Activated CD4-positive, alpha-beta memory T cell treated with anti-CD3 and anti-CD28 coated beads, Interleukin-2, amount 10 ng/mL, durations not matched to agents 7 days and 5 days (primary cell): ENCODE measurements around the gene GPR15LG. TPM values are rescaled to one million over a fixed set of nuclear protein-coding genes. Genes with fewer than 3 reads are reported as not detected.

ENCODE experiments used
- CTCF ChIA-PET: fragments of 350-600 bp; sonication (Branson Sonifier 250); formaldehyde crosslinking; loops from one replicate; lab custom pipeline; 2021; ENCODE audit warnings: antibody characterized with exemption, inconsistent platforms; lab: Charles Lee
- POLR2A ChIA-PET: fragments of 350-600 bp; sonication (Branson Sonifier 250); formaldehyde crosslinking; loops from one replicate; lab custom pipeline; 2021; ENCODE audit warnings: antibody characterized with exemption; lab: Charles Lee
- DNase-seq: peaks from one replicate; pipeline ENCODE4 v3.0.0-alpha.2; 2020
- H3K27ac Mint-ChIP-seq: one replicate; pipeline ENCODE4 v1.8.0; 2021; ENCODE audit warnings: mild to moderate bottlenecking, mixed read lengths
- H3K27me3 Mint-ChIP-seq: one replicate; pipeline ENCODE4 v1.8.0; 2021; ENCODE audit warnings: mixed read lengths
- H3K36me3 Mint-ChIP-seq: one replicate; pipeline ENCODE4 v1.8.0; 2021; ENCODE audit warnings: low read depth, mixed read lengths
- H3K4me1 Mint-ChIP-seq: one replicate; pipeline ENCODE4 v1.8.0; 2021; ENCODE audit warnings: mixed read lengths
- H3K4me3 Mint-ChIP-seq: one replicate; pipeline ENCODE4 v1.8.0; 2021; ENCODE audit warnings: mild to moderate bottlenecking, mixed read lengths
- H3K9me3 Mint-ChIP-seq: one replicate; pipeline ENCODE4 v1.8.0; 2021; ENCODE audit warnings: mixed read lengths
- total RNA-seq, 2 experiments: library from RNA; stranded (reverse); gene quantifications; one replicate each; pipeline ENCODE4 v1.2.3, GENCODE V29; 2021

GPR15LG gene
- total RNA-seq, 2 experiments from 2014 or later: not detected

DNA sequence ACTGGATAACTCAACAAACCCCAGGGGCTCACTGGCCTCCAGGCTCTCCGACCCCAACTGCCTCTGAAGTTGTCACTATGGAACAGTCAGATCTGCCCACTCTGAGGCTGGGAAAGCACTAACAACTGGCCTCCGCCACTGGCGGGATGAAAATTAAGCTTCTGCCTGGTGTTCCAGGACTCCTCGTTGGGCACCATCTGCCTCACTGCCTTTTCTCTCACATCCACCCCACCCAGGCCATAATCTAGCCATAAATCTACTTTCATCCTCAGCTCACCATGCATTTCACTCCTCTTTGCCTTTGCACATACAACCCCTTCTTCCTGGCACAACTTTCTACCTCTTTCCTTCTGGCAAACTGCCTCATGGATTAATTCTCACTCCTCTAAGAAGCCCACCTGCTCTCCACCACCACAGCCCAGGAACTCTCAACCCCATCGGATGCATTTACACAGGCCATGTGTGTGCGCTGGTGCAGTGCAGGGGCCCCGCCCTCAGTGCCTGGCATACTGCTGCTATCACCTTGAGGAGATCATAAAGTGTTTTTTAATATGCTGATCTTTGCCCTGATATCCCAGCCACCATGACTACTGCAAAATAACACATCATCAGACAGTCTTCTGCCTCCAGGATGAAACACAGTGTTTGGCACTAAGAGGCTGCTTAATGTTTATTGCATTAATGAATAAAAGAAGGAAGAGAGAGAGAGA is 24.8 kb downstream of the GPR15LG start:
- no peak overlapping the region for H3K4me3 Mint-ChIP-seq
- DNase-seq: no peak
- CTCF ChIA-PET: no interaction called here
- no peaks in the 10 kb centered on the region for H3K36me3 Mint-ChIP-seq
- no peaks in the 10 kb centered on the region for H3K4me1 Mint-ChIP-seq
- POLR2A ChIA-PET: no interaction called here
- H3K9me3 Mint-ChIP-seq: no peaks in the 10 kb centered on the region
- H3K27me3 Mint-ChIP-seq: peaks cover 35% of the 10 kb centered on the region
- no peak overlapping the region for H3K27ac Mint-ChIP-seq

DNA sequence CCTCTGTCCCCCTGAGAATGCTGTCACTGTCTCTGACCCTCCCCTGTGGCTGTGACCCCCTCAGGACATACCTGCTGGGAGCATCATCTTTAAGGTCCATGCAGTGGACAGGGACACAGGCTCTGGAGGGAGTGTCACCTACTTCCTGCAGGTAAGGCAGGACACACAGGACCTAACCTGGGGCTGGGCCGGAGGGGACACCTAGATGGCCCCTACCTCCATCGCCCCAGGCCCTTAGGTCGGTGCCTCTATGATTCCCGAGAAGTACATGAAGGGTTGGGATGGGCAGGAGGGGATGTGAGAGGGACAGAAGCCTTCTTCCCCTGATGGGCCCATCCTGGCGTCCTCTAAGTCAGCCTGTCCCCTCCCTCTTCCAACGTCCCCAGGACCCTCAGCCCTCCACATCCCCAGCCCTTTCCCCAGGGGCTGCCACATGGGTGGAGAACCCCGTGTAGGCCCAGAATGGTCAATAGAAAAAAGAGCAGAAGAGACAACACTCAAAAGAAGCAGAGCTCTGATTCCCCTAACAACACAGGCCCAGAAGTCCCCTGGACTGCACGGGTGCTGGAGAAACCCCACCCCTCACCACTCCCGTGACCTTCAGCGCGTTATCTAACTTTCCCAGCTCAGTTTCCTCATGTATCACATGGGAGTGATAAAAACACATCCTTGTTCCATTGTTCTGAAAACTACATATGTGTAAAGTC is 27.1 kb downstream of the GPR15LG start:
- Mint-ChIP-seq H3K27ac (no peak overlapping the region), H3K9me3 (no peaks in the 10 kb centered on the region), H3K27me3 (peaks cover 23% of the 10 kb centered on the region), H3K4me3 (no peak overlapping the region), H3K36me3 (no peaks in the 10 kb centered on the region), H3K4me1 (no peaks in the 10 kb centered on the region)
- ChIA-PET POLR2A (no interaction called here), CTCF (interaction anchor here (2.2 kb wide), 1 partner anchor 53 kb away, joined by 5 read pairs; no protein-coding TSS in a partner anchor)
- DNase-seq: no peak

DNA sequence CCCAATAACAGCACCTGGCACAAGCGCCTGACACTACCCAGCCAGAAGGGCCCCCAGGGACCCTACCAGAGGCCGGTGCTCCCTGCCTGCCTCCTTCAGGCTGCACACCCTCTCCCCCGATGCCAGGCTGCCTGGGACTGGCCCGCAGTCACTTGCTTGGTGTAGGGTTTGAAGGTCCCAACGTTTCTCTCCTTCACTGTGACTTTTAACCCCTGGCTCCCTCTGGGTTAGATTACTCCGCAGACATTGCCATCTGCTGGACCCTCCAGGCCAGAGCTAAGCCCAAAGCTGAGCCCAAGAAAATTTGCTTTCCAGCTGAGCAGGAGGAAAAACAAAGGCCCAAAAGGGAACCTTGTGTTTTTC is 27.6 kb downstream of the GPR15LG start:
- no peak overlapping the region for H3K4me3 Mint-ChIP-seq
- no peaks in the 10 kb centered on the region for H3K9me3 Mint-ChIP-seq
- no peak overlapping the region for H3K27ac Mint-ChIP-seq
- POLR2A ChIA-PET: no interaction called here
- CTCF ChIA-PET: interaction anchor here (2.2 kb wide), 1 partner anchor 53 kb away, joined by 5 read pairs; no protein-coding TSS in a partner anchor
- no peaks in the 10 kb centered on the region for H3K36me3 Mint-ChIP-seq
- H3K27me3 Mint-ChIP-seq: peaks cover 17% of the 10 kb centered on the region
- no peak for DNase-seq
- H3K4me1 Mint-ChIP-seq: no peaks in the 10 kb centered on the region

DNA sequence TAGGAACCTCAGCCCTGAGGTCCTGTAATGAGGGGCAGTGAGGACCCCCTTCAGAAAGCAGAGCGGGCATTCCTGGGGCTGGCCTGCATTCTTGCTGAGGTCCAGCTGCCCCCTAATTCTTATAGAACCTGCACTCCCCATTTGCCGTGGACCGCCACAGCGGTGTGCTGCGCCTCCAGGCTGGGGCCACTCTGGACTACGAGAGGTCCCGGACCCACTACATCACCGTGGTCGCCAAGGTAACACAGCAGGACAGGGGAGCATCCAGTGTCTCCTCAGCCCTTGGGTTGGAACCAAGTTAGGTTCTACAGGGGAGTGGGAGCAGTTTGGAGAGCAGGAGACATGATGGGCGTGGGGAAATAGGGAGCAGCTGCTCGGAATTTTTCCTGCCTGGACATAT is 28.1 kb downstream of the GPR15LG start:
- Mint-ChIP-seq H3K4me3 (no peak overlapping the region), H3K4me1 (no peaks in the 10 kb centered on the region), H3K27me3 (peaks cover 14% of the 10 kb centered on the region), H3K36me3 (no peaks in the 10 kb centered on the region), H3K9me3 (no peaks in the 10 kb centered on the region), H3K27ac (no peak overlapping the region)
- DNase-seq: no peak
- ChIA-PET CTCF (interaction anchor here (2.2 kb wide), 1 partner anchor 54 kb away, joined by 5 read pairs; no protein-coding TSS in a partner anchor), POLR2A (no interaction called here)

DNA sequence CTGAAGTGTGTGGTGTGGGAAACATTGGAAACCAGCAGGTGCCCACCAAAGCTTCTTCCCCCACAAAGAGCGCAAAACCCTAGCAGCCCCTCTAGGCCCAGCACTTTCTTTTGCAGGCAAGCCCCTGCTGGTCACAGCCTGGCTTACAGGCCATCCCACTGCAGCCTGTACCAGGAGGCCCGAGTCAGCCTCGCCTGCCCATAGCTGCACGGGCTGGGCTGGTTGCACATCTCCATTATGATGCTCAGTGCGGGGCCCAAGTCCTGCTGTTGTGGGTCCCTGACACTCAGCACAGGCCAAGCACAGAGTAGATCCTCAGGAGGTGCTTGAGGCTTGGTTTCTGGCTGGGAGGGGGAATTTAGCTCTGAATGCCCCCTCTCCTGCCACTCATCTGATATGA is 28.7 kb downstream of the GPR15LG start:
- no peak for DNase-seq
- ChIA-PET POLR2A (no interaction called here), CTCF (interaction anchor here (2.2 kb wide), 1 partner anchor 54 kb away, joined by 5 read pairs; no protein-coding TSS in a partner anchor)
- Mint-ChIP-seq H3K4me3 (no peak overlapping the region), H3K36me3 (no peaks in the 10 kb centered on the region), H3K9me3 (no peaks in the 10 kb centered on the region), H3K27me3 (peaks cover 13% of the 10 kb centered on the region), H3K27ac (no peak overlapping the region), H3K4me1 (no peaks in the 10 kb centered on the region)

GRCh38 chr10:84204122-84204521 is 30.5 kb downstream of the GPR15LG start:
- Mint-ChIP-seq H3K27ac (no peak overlapping the region), H3K4me1 (no peaks in the 10 kb centered on the region), H3K9me3 (no peaks in the 10 kb centered on the region), H3K36me3 (no peaks in the 10 kb centered on the region), H3K27me3 (peaks cover 12% of the 10 kb centered on the region), H3K4me3 (no peak overlapping the region)
- no peak for DNase-seq
- POLR2A ChIA-PET: no interaction called here
- CTCF ChIA-PET: no interaction called here

GRCh38 chr10:84204610-84205009 is 31.0 kb downstream of the GPR15LG start:
- Mint-ChIP-seq H3K27ac (no peak overlapping the region), H3K27me3 (peaks cover 12% of the 10 kb centered on the region), H3K36me3 (no peaks in the 10 kb centered on the region), H3K9me3 (no peaks in the 10 kb centered on the region), H3K4me3 (no peak overlapping the region), H3K4me1 (no peaks in the 10 kb centered on the region)
- POLR2A ChIA-PET: interaction anchor here (1.0 kb wide), 1 partner anchor 12 kb away, joined by 5 read pairs; no protein-coding TSS in a partner anchor
- CTCF ChIA-PET: interaction anchor here (0.9 to 1.5 kb wide), 3 partner anchors 9 to 56 kb away, joined by 3 to 8 read pairs (median 3); no protein-coding TSS in a partner anchor
- DNase-seq: no peak

DNA sequence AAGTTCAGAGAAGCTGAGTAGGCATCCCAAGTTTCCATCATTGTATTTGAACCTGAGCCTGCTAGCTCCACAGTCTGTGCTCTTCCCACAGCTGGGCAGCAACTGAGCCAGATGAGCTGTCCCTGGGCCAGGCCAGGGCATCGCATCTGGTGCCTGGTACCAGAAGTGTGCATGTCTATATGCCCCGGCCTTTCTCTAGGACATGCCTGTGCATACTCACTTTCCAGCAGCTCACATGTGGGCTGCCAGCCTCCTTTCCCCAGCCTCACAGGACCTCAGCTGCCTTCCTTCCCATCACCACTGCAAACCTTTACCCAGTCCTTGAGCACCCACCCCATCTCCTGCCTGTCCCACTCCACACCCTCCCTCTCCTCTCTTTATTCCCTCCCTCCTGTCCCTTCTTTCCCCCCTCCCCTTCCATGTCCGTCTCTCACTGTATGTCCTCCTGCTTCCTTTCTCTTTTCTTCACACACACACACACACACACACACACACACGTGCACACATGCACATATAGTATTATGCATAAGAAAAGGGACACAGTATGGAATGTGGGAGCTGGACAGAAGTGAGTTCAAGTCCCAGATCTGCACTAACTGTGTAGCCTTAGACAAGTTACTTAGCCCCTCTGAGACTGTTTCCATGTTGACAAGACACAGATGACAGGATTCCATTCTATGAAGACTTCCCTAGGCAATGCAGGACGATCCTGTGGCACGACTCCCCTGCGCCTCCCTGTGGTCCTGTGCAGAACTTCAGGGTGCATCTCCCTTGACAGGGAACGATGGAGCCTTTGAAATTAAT is 31.6 kb downstream of the GPR15LG start:
- Mint-ChIP-seq H3K27ac (no peak overlapping the region), H3K4me3 (no peak overlapping the region), H3K27me3 (peaks cover 12% of the 10 kb centered on the region), H3K9me3 (no peaks in the 10 kb centered on the region), H3K36me3 (no peaks in the 10 kb centered on the region), H3K4me1 (no peaks in the 10 kb centered on the region)
- ChIA-PET CTCF (interaction anchor here (0.9 to 1.5 kb wide), 4 partner anchors 9 to 62 kb away, joined by 3 to 8 read pairs (median 3); no protein-coding TSS in a partner anchor), POLR2A (interaction anchor here (1.0 kb wide), 1 partner anchor 13 kb away, joined by 5 read pairs; no protein-coding TSS in a partner anchor)
- peak; percentile 75 for DNase-seq

DNA sequence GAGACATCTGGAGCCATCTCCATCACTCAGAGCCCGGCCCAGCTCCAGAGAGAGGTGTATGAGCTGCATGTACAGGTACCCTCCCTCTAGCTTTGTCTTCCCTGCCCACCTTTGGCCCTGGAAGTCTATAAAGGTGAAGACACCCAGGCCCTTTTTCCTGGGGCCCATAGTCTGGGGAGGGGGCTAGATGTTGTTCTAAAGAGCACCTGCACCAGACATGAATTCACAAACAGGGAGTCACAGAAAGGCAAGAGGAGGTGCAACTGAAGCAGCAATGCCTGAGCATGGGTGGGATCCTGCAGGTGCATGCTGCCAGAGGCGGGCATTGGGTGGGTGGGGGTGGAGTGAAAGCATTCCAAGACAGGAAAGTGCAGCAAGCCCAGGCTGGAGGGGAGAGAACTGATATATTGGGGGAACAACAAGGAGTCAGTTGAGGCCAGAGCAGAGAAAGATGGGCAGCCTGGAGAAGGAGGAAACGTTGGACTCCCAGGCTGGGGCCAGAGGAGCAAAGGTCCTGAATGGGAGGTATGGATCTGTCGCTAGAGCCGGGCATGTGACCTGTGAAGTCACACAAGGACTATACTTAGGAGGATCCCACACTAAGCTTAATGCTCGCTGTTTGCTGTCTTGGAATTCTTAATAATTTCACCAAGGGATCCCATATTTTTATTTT is 32.4 kb downstream of the GPR15LG start:
- H3K27ac Mint-ChIP-seq: no peak overlapping the region
- H3K36me3 Mint-ChIP-seq: no peaks in the 10 kb centered on the region
- DNase-seq: no peak
- CTCF ChIA-PET: interaction anchor here (1.2 to 1.7 kb wide), 4 partner anchors 8 to 61 kb away, joined by 3 to 8 read pairs (median 6); no protein-coding TSS in a partner anchor
- no peaks in the 10 kb centered on the region for H3K4me1 Mint-ChIP-seq
- no peaks in the 10 kb centered on the region for H3K9me3 Mint-ChIP-seq
- H3K27me3 Mint-ChIP-seq: peaks cover 12% of the 10 kb centered on the region
- POLR2A ChIA-PET: no interaction called here
- H3K4me3 Mint-ChIP-seq: no peak overlapping the region

GRCh38 chr10:84208023-84208422 is 34.4 kb downstream of the GPR15LG start:
- CTCF ChIA-PET: interaction anchor here (1.2 to 1.7 kb wide), 3 partner anchors 60 to 332 kb away, joined by 3 to 7 read pairs (median 4); no protein-coding TSS in a partner anchor
- H3K27me3 Mint-ChIP-seq: peaks cover 12% of the 10 kb centered on the region
- no peaks in the 10 kb centered on the region for H3K4me1 Mint-ChIP-seq
- H3K36me3 Mint-ChIP-seq: no peaks in the 10 kb centered on the region
- H3K27ac Mint-ChIP-seq: no peak overlapping the region
- H3K4me3 Mint-ChIP-seq: no peak overlapping the region
- no peaks in the 10 kb centered on the region for H3K9me3 Mint-ChIP-seq
- DNase-seq: no peak
- POLR2A ChIA-PET: interaction anchor here (0.8 kb wide), 1 partner anchor 69 kb away, joined by 4 read pairs; no protein-coding TSS in a partner anchor

DNA sequence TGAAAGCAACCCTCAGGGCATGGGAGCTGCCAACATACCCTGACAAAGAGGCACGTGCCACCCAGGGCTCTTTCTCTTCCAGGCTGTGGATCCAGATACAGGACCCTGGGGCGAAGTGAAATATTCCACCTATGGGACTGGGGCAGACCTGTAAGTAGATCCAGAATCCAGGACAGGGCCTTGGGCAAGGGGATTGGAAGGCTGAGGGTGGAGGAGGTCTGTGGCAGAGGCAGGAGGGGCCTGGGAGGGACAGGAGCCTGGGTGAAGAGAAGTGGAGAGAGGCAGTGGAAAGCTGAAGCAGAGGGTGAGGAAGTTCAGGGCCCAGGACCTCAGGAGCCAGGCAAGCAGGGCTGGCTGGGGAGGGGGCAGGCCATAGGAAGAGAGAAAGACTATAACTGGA is 38.0 kb downstream of the GPR15LG start:
- no peaks in the 10 kb centered on the region for H3K4me1 Mint-ChIP-seq
- H3K27ac Mint-ChIP-seq: no peak overlapping the region
- no peak for DNase-seq
- H3K9me3 Mint-ChIP-seq: no peaks in the 10 kb centered on the region
- CTCF ChIA-PET: interaction anchor here (6.1 kb wide), 1 partner anchor 63 kb away, joined by 40 read pairs; no protein-coding TSS in a partner anchor
- H3K27me3 Mint-ChIP-seq: peaks cover 12% of the 10 kb centered on the region
- POLR2A ChIA-PET: no interaction called here
- H3K4me3 Mint-ChIP-seq: no peak overlapping the region
- no peaks in the 10 kb centered on the region for H3K36me3 Mint-ChIP-seq

- no peak overlapping the region for H3K27ac Mint-ChIP-seq
- H3K36me3 Mint-ChIP-seq: no peaks in the 10 kb centered on the region
- POLR2A ChIA-PET: no interaction called here
- no peaks in the 10 kb centered on the region for H3K4me1 Mint-ChIP-seq
- CTCF ChIA-PET: interaction anchor here (6.1 kb wide), 1 partner anchor 64 kb away, joined by 40 read pairs; no protein-coding TSS in a partner anchor
- DNase-seq: no peak
- H3K4me3 Mint-ChIP-seq: no peak overlapping the region
- peaks cover 7% of the 10 kb centered on the region for H3K27me3 Mint-ChIP-seq
- no peaks in the 10 kb centered on the region for H3K9me3 Mint-ChIP-seq
These were observed 38.4 kb downstream of the GPR15LG start for GRCh38 chr10:84212014-84212413.
